ENCODE measurements around the gene DBP.

DBP gene

GRCh38 chr19:48656840-48657474, 19.8 kb upstream of the DBP start:
- Histone ChIP-seq H3K27ac (replicated peaks; ENCODE audit: low read length) (no peak overlapping the region), H2BK5ac (ENCODE audit: low read length) (no peak overlapping the region), H3K4me3 (ENCODE audit: low read length in 2 of 2) (no peak overlapping the region), H3K27me3 (ENCODE audit: control insufficient read depth in 3 of 3, insufficient read depth in 3 of 3, low read depth in 1 of 3, low read length in 3 of 3) (no peaks in the 10 kb centered on the region), H3K36me3 (replicated peaks in 1 of 2; ENCODE audit: control insufficient read depth in 2 of 2, insufficient read depth in 2 of 2, low read length in 2 of 2) (no peaks in the 10 kb centered on the region), H2AFZ (ENCODE audit: low read length) (peak overlapping the region; percentile 62), H2BK120ac (ENCODE audit: low read depth, low read length) (no peak overlapping the region), H3K79me1 (ENCODE audit: low read depth, low read length) (no peaks in the 10 kb centered on the region), H3K4ac (ENCODE audit: low read length) (no peak overlapping the region), H3K4me2 (ENCODE audit: insufficient read depth, low read length, poor library complexity, severe bottlenecking) (no peak overlapping the region), H4K91ac (ENCODE audit: low read depth, low read length, poor library complexity) (no peak overlapping the region), H2BK12ac (ENCODE audit: low read length) (no peak overlapping the region), H3K9ac (ENCODE audit: low read depth, low read length, poor library complexity) (no peak overlapping the region), H2AK5ac (ENCODE audit: low read depth, low read length) (no peak overlapping the region), H3K14ac (ENCODE audit: low read length) (no peak overlapping the region), H3K18ac (ENCODE audit: low read length) (no peak overlapping the region), H3K23ac (ENCODE audit: low read depth, low read length, poor library complexity) (no peak overlapping the region), H3K4me1 (ENCODE audit: control insufficient read depth in 2 of 2, insufficient read depth in 1 of 2, low read depth in 1 of 2, low read length in 2 of 2) (peaks cover 5 to 9% of the 10 kb centered on the region in 2 donors), H2BK15ac (ENCODE audit: low read length) (no peak overlapping the region), H4K8ac (ENCODE audit: low read depth, low read length) (no peak overlapping the region), H3K9me3 (replicated peaks in 1 of 2; ENCODE audit: control insufficient read depth in 2 of 2, insufficient read depth in 1 of 2, low read depth in 1 of 2, low read length in 2 of 2) (no peaks in the 10 kb centered on the region)
- WGBS, 2 donors (ENCODE audit: extremely low coverage in 2 of 2, insufficient read length in 2 of 2, insufficient replicate concordance in 1 of 2): no CpG with 5 or more reads among the region's 16 CpGs
- no peak for DNase-seq (ENCODE audit: low spot score)

- Histone ChIP-seq H3K4me3 (ENCODE audit: low read length in 2 of 2) (no peak overlapping the region), H2BK12ac (ENCODE audit: low read length) (no peak overlapping the region), H4K8ac (ENCODE audit: low read depth, low read length) (peak overlapping the region; percentile 48), H3K9me3 (replicated peaks in 1 of 2; ENCODE audit: control insufficient read depth in 2 of 2, insufficient read depth in 1 of 2, low read depth in 1 of 2, low read length in 2 of 2) (no peaks in the 10 kb centered on the region), H3K9ac (ENCODE audit: low read depth, low read length, poor library complexity) (no peak overlapping the region), H3K27ac (replicated peaks; ENCODE audit: low read length) (no peak overlapping the region), H4K91ac (ENCODE audit: low read depth, low read length, poor library complexity) (peak overlapping the region; percentile 72), H2AFZ (ENCODE audit: low read length) (no peak overlapping the region), H3K36me3 (replicated peaks in 1 of 2; ENCODE audit: control insufficient read depth in 2 of 2, insufficient read depth in 2 of 2, low read length in 2 of 2) (no peaks in the 10 kb centered on the region), H3K27me3 (ENCODE audit: control insufficient read depth in 3 of 3, insufficient read depth in 3 of 3, low read depth in 1 of 3, low read length in 3 of 3) (no peaks in the 10 kb centered on the region), H2AK5ac (ENCODE audit: low read depth, low read length) (peak overlapping the region; percentile 70), H2BK15ac (ENCODE audit: low read length) (peak overlapping the region; percentile 87), H3K4me1 (ENCODE audit: control insufficient read depth in 2 of 2, insufficient read depth in 1 of 2, low read depth in 1 of 2, low read length in 2 of 2) (peaks cover 5% of the 10 kb centered on the region in 2 donors), H3K4me2 (ENCODE audit: insufficient read depth, low read length, poor library complexity, severe bottlenecking) (no peak overlapping the region), H2BK5ac (ENCODE audit: low read length) (no peak overlapping the region), H3K4ac (ENCODE audit: low read length) (no peak overlapping the region), H3K79me1 (ENCODE audit: low read depth, low read length) (no peaks in the 10 kb centered on the region), H3K23ac (ENCODE audit: low read depth, low read length, poor library complexity) (peak overlapping the region; percentile 89), H3K14ac (ENCODE audit: low read length) (no peak overlapping the region), H3K18ac (ENCODE audit: low read length) (peak overlapping the region; percentile 77), H2BK120ac (ENCODE audit: low read depth, low read length) (no peak overlapping the region)
- no peak for DNase-seq (ENCODE audit: low spot score)
- no CpG with 5 or more reads among the region's 11 CpGs for WGBS, 2 donors (ENCODE audit: extremely low coverage in 2 of 2, insufficient read length in 2 of 2, insufficient replicate concordance in 1 of 2)
These were observed 17.3 kb upstream of the DBP start for GRCh38 chr19:48654299-48655059.

- DNase-seq (ENCODE audit: low spot score): no peak
- Histone ChIP-seq H3K9ac (ENCODE audit: low read depth, low read length, poor library complexity) (no peak overlapping the region), H3K18ac (ENCODE audit: low read length) (peak overlapping the region; percentile 27), H3K79me1 (ENCODE audit: low read depth, low read length) (no peaks in the 10 kb centered on the region), H2BK5ac (ENCODE audit: low read length) (no peak overlapping the region), H2AK5ac (ENCODE audit: low read depth, low read length) (peak overlapping the region; percentile 25), H2BK15ac (ENCODE audit: low read length) (no peak overlapping the region), H4K91ac (ENCODE audit: low read depth, low read length, poor library complexity) (no peak overlapping the region), H3K36me3 (replicated peaks in 1 of 2; ENCODE audit: control insufficient read depth in 2 of 2, insufficient read depth in 2 of 2, low read length in 2 of 2) (no peaks in the 10 kb centered on the region), H4K8ac (ENCODE audit: low read depth, low read length) (no peak overlapping the region), H3K9me3 (replicated peaks in 1 of 2; ENCODE audit: control insufficient read depth in 2 of 2, insufficient read depth in 1 of 2, low read depth in 1 of 2, low read length in 2 of 2) (no peaks in the 10 kb centered on the region), H3K4ac (ENCODE audit: low read length) (no peak overlapping the region), H3K4me3 (ENCODE audit: low read length in 2 of 2) (no peak overlapping the region), H3K14ac (ENCODE audit: low read length) (no peak overlapping the region), H3K4me2 (ENCODE audit: insufficient read depth, low read length, poor library complexity, severe bottlenecking) (no peak overlapping the region), H3K23ac (ENCODE audit: low read depth, low read length, poor library complexity) (no peak overlapping the region), H3K27me3 (ENCODE audit: control insufficient read depth in 3 of 3, insufficient read depth in 3 of 3, low read depth in 1 of 3, low read length in 3 of 3) (no peaks in the 10 kb centered on the region), H2BK12ac (ENCODE audit: low read length) (no peak overlapping the region), H3K27ac (replicated peaks; ENCODE audit: low read length) (no peak overlapping the region), H2AFZ (ENCODE audit: low read length) (no peak overlapping the region), H2BK120ac (ENCODE audit: low read depth, low read length) (no peak overlapping the region), H3K4me1 (ENCODE audit: control insufficient read depth in 2 of 2, insufficient read depth in 1 of 2, low read depth in 1 of 2, low read length in 2 of 2) (peaks cover 1 to 2% of the 10 kb centered on the region in 2 donors)
- WGBS, 2 donors (ENCODE audit: extremely low coverage in 2 of 2, insufficient read length in 2 of 2, insufficient replicate concordance in 1 of 2): no CpG with 5 or more reads among the region's 5 CpGs
These were observed 14.5 kb upstream of the DBP start for GRCh38 chr19:48651683-48652048.

GRCh38 chr19:48650974-48651682, 13.9 kb upstream of the DBP start:
- H2BK5ac ChIP-seq (ENCODE audit: low read length): no peak overlapping the region
- no peaks in the 10 kb centered on the region for H3K79me1 ChIP-seq (ENCODE audit: low read depth, low read length)
- no peak for DNase-seq (ENCODE audit: low spot score)

More at GRCh38 chr19:48650974-48651682, 13.9 kb upstream of the DBP start:
- H3K4me2 ChIP-seq (ENCODE audit: insufficient read depth, low read length, poor library complexity, severe bottlenecking): no peak overlapping the region
- H3K18ac ChIP-seq (ENCODE audit: low read length): no peak overlapping the region
- H4K8ac ChIP-seq (ENCODE audit: low read depth, low read length): no peak overlapping the region
- H3K9ac ChIP-seq (ENCODE audit: low read depth, low read length, poor library complexity): peak overlapping the region; percentile 4
- H3K4ac ChIP-seq (ENCODE audit: low read length): no peak overlapping the region
- no peaks in the 10 kb centered on the region for H3K36me3 ChIP-seq (replicated peaks in 1 of 2; ENCODE audit: control insufficient read depth in 2 of 2, insufficient read depth in 2 of 2, low read length in 2 of 2)
- H3K4me1 ChIP-seq (ENCODE audit: control insufficient read depth in 2 of 2, insufficient read depth in 1 of 2, low read depth in 1 of 2, low read length in 2 of 2): peaks cover 2% of the 10 kb centered on the region in 2 donors
- H4K91ac ChIP-seq (ENCODE audit: low read depth, low read length, poor library complexity): no peak overlapping the region
- H3K14ac ChIP-seq (ENCODE audit: low read length): no peak overlapping the region
- H2AFZ ChIP-seq (ENCODE audit: low read length): no peak overlapping the region
- peak overlapping the region; percentile 46 for H2AK5ac ChIP-seq (ENCODE audit: low read depth, low read length)
- H3K9me3 ChIP-seq (replicated peaks in 1 of 2; ENCODE audit: control insufficient read depth in 2 of 2, insufficient read depth in 1 of 2, low read depth in 1 of 2, low read length in 2 of 2): no peaks in the 10 kb centered on the region
- no CpG with 5 or more reads among the region's 12 CpGs for WGBS, 2 donors (ENCODE audit: extremely low coverage in 2 of 2, insufficient read length in 2 of 2, insufficient replicate concordance in 1 of 2)
- H2BK120ac ChIP-seq (ENCODE audit: low read depth, low read length): no peak overlapping the region
- H2BK15ac ChIP-seq (ENCODE audit: low read length): peak overlapping the region; percentile 49
- no peaks in the 10 kb centered on the region for H3K27me3 ChIP-seq (ENCODE audit: control insufficient read depth in 3 of 3, insufficient read depth in 3 of 3, low read depth in 1 of 3, low read length in 3 of 3)
- H3K27ac ChIP-seq (replicated peaks; ENCODE audit: low read length): no peak overlapping the region
- no peak overlapping the region for H3K23ac ChIP-seq (ENCODE audit: low read depth, low read length, poor library complexity)
- H2BK12ac ChIP-seq (ENCODE audit: low read length): no peak overlapping the region
- no peak overlapping the region for H3K4me3 ChIP-seq (ENCODE audit: low read length in 2 of 2)

Data from neuronal stem cell (in vitro differentiated cells).